Stomach (tissue), 4 donors: ENCODE data around the gene ITGB7.

ENCODE experiments used
- EP300 ChIP-seq: sonication (generic); formaldehyde crosslinking; IDR thresholded peaks from one replicate; pipeline ENCODE4 v1.6.1; 2017; ENCODE audit warnings: antibody characterized with exemption
- POLR2A ChIP-seq, 4 donors: fragments of 450-650 bp; IDR thresholded peaks; one replicate each; pipeline ENCODE4 v1.6.1; 2016; ENCODE audit warnings: antibody characterized with exemption in 4 of 4, control low read depth in 2 of 4, mild to moderate bottlenecking in 1 of 4, moderate library complexity in 1 of 4
- POLR2AphosphoS5 ChIP-seq, 3 donors: sonication (generic); formaldehyde crosslinking; IDR thresholded peaks; one replicate each; pipeline ENCODE4 v1.6.1; 2016; ENCODE audit warnings: antibody characterized with exemption in 3 of 3
- TF ChIP-seq, protein P1 (sequence below), 7 experiments: fragments of 450-650 bp in 4 of 7; fragments of 200-600 bp in 3 of 7; sonication (generic) in 3 of 7; IDR thresholded peaks; one replicate each; pipeline ENCODE4 v1.5.1; 2016 to 2019; ENCODE audit warnings: antibody characterized with exemption in 7 of 7, control low read depth in 2 of 7, mild to moderate bottlenecking in 1 of 7

DNA sequence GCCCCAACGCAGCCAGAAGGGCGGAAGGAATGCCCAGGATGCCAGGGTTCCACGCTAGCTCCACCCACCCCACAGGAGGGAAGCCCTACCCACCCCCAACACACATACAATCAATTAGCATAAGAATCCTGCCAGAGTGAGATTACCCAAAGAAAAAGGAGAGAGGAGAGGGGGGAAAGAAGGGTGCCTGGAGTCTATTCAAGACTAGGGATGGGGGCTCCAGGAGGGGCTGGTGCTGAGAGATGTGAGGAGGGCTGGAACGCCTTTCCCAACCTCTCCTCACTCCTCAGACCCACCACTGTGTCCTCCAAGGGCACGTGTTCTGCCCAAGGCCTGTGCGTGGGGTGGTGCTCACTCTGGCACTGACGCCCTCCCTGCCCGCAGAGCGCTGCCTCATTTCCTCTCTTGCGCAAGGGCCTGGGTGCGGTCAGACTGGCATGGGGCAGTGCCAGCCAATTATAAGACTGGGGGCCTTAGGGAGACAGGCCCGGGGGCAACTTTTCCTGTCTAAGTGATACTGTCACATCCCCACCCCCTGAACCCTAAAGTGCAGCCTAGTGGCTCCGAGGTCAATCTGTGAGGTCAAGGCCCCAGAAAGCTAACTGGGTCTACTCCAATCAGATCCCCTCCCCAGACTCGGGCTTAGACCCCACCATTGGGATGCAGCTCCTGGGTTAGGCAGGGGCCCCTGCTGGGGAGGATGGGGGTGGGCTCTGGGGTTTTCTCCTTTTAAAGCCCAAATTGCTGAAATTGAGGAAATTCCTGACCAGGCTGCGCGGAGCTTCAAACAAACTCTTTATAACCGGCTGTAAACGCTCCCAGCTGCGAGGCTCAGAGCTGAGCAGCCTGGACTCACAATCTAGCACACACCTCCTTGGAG is 10.2 kb upstream of the ITGB7 start:
- TF ChIP-seq, protein P1, sequence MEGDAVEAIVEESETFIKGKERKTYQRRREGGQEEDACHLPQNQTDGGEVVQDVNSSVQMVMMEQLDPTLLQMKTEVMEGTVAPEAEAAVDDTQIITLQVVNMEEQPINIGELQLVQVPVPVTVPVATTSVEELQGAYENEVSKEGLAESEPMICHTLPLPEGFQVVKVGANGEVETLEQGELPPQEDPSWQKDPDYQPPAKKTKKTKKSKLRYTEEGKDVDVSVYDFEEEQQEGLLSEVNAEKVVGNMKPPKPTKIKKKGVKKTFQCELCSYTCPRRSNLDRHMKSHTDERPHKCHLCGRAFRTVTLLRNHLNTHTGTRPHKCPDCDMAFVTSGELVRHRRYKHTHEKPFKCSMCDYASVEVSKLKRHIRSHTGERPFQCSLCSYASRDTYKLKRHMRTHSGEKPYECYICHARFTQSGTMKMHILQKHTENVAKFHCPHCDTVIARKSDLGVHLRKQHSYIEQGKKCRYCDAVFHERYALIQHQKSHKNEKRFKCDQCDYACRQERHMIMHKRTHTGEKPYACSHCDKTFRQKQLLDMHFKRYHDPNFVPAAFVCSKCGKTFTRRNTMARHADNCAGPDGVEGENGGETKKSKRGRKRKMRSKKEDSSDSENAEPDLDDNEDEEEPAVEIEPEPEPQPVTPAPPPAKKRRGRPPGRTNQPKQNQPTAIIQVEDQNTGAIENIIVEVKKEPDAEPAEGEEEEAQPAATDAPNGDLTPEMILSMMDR (IDR thresholded peaks at IDR 0.05): no peak
- no peak for TF ChIP-seq EP300
- peak in 2 of 3 donors; percentile 19 to 43 for TF ChIP-seq POLR2AphosphoS5 (IDR thresholded peaks at IDR 0.05)
- no peak for TF ChIP-seq POLR2A (IDR thresholded peaks at IDR 0.05)
